Measurements from ENCODE around the gene HOXA10. TPM values are rescaled to one million over a fixed set of nuclear protein-coding genes. Genes with fewer than 3 reads are reported as not detected.

Gene HOXA10
- total RNA-seq, 1 experiment from 2014 or later = not detected

GRCh38 chr7:27214239-27214950, 40.3 kb upstream of the HOXA10 start:
- intact Hi-C loops (cut with micrococcal nuclease; ENCODE audit: unreplicated experiment) = no loop called here
- CTCF ChIA-PET = no interaction called here

GRCh38 chr7:27213433-27214238, 39.5 kb upstream of the HOXA10 start:
- no peak for TF ChIP-seq EZH2 (IDR thresholded peaks at IDR 0.05; ENCODE audit: low read depth)
- no peak for TF ChIP-seq CTCF (conservative IDR thresholded peaks at IDR 0.05)
- Histone ChIP-seq H3K9me2 (ENCODE audit: insufficient read depth) (no peaks in the 10 kb centered on the region), H3K9me3 (ENCODE audit: insufficient read depth, low read depth) (no peaks in the 10 kb centered on the region), H3K4me1 (replicated peaks; ENCODE audit: insufficient read depth) (no peaks in the 10 kb centered on the region), H3K4me3 (no peak overlapping the region), H3K36me3 (ENCODE audit: low read depth) (no peaks in the 10 kb centered on the region), H2AFZ (peak overlapping the region; percentile 37; the same call in 1 of the 2 replicates), H3F3A (ENCODE audit: insufficient read depth, low read depth) (no peaks in the 10 kb centered on the region), H3K27ac (no peak overlapping the region), H3K79me2 (ENCODE audit: low read depth) (no peaks in the 10 kb centered on the region), H4K20me1 (ENCODE audit: insufficient read depth) (no peaks in the 10 kb centered on the region), H3K4me2 (no peak overlapping the region), H3K27me3 (ENCODE audit: insufficient read depth, low read depth) (no peaks in the 10 kb centered on the region)
- BruUV-seq (replicated peaks) = no TSS peak
- no peak for DNase-seq
- ChIA-PET POLR2A (ENCODE audit: unreplicated experiment) (no interaction called here), CTCF (no interaction called here)
- intact Hi-C loops (cut with micrococcal nuclease; ENCODE audit: unreplicated experiment) = no loop called here

More at GRCh38 chr7:27214239-27214950, 40.3 kb upstream of the HOXA10 start:
- H2AFZ ChIP-seq = peak overlapping the region; percentile 37; the same call in 1 of the 2 replicates
- POLR2A ChIA-PET (ENCODE audit: unreplicated experiment) = no interaction called here
- H3K27ac ChIP-seq = no peak overlapping the region
- H3K4me1 ChIP-seq (replicated peaks; ENCODE audit: insufficient read depth) = no peaks in the 10 kb centered on the region
- no peaks in the 10 kb centered on the region for H3K79me2 ChIP-seq (ENCODE audit: low read depth)
- no peaks in the 10 kb centered on the region for H3K36me3 ChIP-seq (ENCODE audit: low read depth)
- no peaks in the 10 kb centered on the region for H3F3A ChIP-seq (ENCODE audit: insufficient read depth, low read depth)
- H3K27me3 ChIP-seq (ENCODE audit: insufficient read depth, low read depth) = no peaks in the 10 kb centered on the region
- TF ChIP-seq CTCF (conservative IDR thresholded peaks at IDR 0.05) (no peak), EZH2 (IDR thresholded peaks at IDR 0.05; ENCODE audit: low read depth) (no peak)
- H3K4me2 ChIP-seq = no peak overlapping the region
- no peaks in the 10 kb centered on the region for H4K20me1 ChIP-seq (ENCODE audit: insufficient read depth)
- no peak for DNase-seq
- no TSS peak for BruUV-seq (replicated peaks)
- H3K9me3 ChIP-seq (ENCODE audit: insufficient read depth, low read depth) = no peaks in the 10 kb centered on the region
- no peak overlapping the region for H3K4me3 ChIP-seq
- no peaks in the 10 kb centered on the region for H3K9me2 ChIP-seq (ENCODE audit: insufficient read depth)

GRCh38 chr7:27212497-27213432, 38.6 kb upstream of the HOXA10 start:
- H3K9me3 ChIP-seq (ENCODE audit: insufficient read depth, low read depth) = no peaks in the 10 kb centered on the region
- no peaks in the 10 kb centered on the region for H4K20me1 ChIP-seq (ENCODE audit: insufficient read depth)
- H3K36me3 ChIP-seq (ENCODE audit: low read depth) = no peaks in the 10 kb centered on the region
- TF ChIP-seq CTCF (conservative IDR thresholded peaks at IDR 0.05) (no peak), EZH2 (IDR thresholded peaks at IDR 0.05; ENCODE audit: low read depth) (no peak)
- no peak overlapping the region for H2AFZ ChIP-seq
- CTCF ChIA-PET = no interaction called here
- no peak overlapping the region for H3K4me2 ChIP-seq
- H3K4me3 ChIP-seq = no peak overlapping the region
- H3K4me1 ChIP-seq (replicated peaks; ENCODE audit: insufficient read depth) = no peaks in the 10 kb centered on the region
- intact Hi-C loops (cut with micrococcal nuclease; ENCODE audit: unreplicated experiment) = no loop called here
- H3K27me3 ChIP-seq (ENCODE audit: insufficient read depth, low read depth) = no peaks in the 10 kb centered on the region
- no peaks in the 10 kb centered on the region for H3K9me2 ChIP-seq (ENCODE audit: insufficient read depth)
- H3K27ac ChIP-seq = no peak overlapping the region
- no TSS peak for BruUV-seq (replicated peaks)
- H3K79me2 ChIP-seq (ENCODE audit: low read depth) = no peaks in the 10 kb centered on the region
- no peaks in the 10 kb centered on the region for H3F3A ChIP-seq (ENCODE audit: insufficient read depth, low read depth)
- POLR2A ChIA-PET (ENCODE audit: unreplicated experiment) = no interaction called here
- DNase-seq = no peak
